GM19043 (cell line): Measurements from ENCODE around the gene ZNF860.

Experiments used
- ATAC-seq: cut with Tn5 transposase; IDR thresholded peaks from one replicate; pipeline ENCODE4 v1.9.1; 2021; ENCODE audit warnings: low read depth; ENCODE audit not compliant: unreplicated experiment

Gene ZNF860

DNA sequence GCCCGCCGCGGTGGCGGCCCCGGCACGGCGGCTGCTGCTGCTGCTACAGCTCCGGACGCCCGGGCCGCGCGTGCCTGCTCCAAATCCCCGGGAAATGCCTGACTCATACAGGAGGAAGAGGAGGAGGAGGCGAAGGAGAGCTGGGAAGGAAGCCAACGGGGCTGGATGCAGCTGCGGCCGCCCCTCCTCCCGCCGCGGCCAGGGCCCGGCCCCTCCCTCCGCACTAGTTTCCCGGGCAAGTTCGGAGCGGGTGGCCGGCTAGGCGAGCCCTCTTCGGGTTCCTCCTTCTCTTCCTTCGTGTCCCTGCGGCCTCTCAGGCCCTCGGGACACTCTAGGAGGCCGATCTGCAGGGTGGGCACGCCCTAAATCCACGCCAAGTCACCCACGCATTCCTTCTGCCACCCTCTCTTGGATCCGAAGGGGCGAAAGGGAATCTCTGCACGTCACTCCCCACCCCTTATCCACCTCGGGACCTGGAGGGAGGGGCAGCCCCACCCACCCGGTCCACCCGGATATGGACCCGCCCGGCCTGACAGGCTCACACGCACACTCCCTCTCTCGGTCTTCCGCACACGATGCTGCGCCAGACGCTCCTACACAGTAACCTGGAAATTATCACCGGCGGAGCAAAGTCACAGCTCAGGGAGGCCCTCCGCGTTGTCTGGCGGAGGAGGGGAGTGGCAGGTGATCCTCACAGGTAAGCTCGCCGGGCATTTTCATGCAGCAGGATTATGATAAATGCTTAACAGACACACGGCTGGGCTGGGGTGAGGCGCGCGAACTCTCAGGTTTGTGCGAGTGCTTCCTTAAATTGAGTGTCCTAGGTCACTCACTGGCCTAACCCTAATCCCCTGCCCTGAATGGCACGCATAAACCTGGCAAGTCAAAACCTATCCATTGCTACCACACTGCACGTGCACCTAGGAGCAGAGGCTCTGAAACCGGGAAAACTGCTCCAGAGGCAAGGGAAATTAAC, at the start of gene ZNF860, which contains the start of gene OSBPL10:
Gene ZNF860, plus strand, starts transcription at position 545 of the 976 bp plus-strand sequence. CDS start 7,330 bp downstream, outside the sequence.
Gene OSBPL10, minus strand, starts transcription at position 57 of the 976 bp plus-strand sequence. CDS start 83 bp downstream, outside the sequence.
- no peak for ATAC-seq

GRCh38 chr3:31932990-31933389, 48.6 kb upstream of the ZNF860 start:
- no peak for ATAC-seq

DNA sequence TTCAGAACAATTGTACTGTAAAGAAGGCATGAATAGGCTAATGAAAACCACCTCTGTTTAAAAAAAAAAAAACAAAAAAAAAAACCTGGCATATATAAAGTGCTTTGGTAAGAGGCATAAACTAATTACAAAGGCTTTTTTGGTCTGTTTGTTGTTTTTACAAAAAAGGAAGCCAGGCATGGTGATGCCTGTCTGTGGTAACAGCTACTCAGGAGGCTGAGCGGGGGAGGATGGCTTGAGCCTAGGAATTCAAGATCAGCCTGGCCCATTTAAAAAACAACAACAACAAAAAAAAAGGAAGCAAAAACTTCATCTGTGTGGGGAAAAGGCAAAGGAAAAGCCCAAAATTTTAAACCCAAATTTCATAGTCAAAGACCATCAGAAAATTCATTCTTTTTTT, 47.5 kb upstream of the ZNF860 start:
- ATAC-seq: no peak

DNA sequence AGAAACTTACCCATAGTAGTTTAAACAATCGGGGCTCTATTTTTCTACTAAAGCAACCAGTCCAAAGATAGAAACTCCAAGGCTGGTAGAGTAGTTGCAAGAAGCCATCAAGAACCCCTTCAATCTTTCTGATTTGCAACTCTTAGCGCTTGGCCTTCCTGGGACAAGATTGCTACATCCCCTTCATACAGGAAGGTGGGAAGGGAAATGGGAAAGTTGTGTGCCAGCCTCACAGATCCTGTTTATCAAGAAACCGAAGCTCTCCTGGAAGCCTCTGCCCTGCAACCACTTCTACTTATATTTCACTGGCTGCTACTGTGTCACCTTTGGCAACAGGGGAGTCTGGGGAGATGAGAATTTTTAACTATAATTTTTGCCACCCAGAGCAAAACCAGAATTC, 46.7 kb upstream of the ZNF860 start:
- no peak for ATAC-seq

GRCh38 chr3:31936420-31937060, 45.0 kb upstream of the ZNF860 start:
- ATAC-seq: no peak

GRCh38 chr3:31937225-31937624, 44.3 kb upstream of the ZNF860 start:
- ATAC-seq: no peak

- no peak for ATAC-seq
Observed at GRCh38 chr3:31942446-31942845, 39.1 kb upstream of the ZNF860 start.

DNA sequence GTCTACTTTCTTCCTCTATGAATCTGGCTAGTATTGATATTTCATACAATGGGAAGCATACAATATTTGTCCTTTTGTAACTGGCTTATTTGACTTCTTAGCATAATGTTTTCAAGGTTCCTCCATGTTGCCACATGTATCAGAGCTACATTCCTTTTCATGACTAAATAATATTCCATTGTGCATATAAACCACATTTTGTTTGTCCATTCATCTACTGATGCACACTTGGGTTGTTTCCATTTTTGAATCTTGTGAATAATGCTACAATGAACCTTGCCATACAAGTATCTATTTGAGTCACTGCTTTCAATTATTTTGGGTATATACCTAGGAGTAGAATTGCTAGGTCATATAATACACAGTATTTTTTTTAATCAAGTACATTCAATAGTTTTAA, 38.5 kb upstream of the ZNF860 start:
- ATAC-seq: no peak

DNA sequence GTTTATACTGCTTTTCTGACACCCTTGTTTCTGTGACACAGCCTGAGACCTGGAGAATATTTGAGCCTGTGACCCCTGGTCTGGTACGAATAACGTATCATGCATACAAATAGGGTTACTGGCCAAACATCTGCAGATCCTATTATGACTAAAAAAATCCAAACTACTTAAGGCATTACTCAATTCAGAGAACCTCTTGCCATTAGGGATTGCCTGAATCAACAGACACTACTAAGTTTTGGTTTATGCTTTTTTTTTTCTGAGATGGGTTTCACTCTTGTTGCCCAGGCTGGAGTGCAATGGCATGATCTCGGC, 35.9 kb upstream of the ZNF860 start:
- ATAC-seq: no peak

DNA sequence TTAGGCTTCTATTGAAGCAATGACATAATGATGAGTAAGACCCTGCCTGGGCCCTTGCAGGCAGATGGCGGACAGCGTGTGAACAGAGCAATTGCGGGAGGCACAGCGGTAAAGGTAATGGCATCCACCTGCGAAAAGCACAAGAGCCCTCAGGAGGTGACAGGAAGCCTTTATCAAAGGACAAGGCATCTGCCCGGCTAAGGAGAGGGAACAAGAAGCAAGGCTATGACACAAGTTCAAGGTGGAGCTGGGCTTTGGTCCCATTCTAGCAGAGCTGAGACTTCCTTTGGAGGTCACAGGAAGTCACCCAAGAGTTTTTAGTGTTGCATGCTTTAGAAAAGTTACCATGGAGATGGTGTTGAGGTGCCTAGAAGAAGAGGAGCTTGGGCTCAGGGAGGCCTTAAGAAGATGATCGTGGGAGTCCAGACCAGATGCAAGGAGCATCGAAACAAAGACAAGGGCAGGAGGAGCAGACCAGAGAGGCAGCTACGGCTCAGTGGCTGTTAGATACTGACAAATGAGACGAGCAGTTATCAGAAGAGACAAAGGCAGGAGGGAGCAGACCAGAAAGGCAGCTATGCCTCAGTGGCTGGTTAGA, 35.0 kb upstream of the ZNF860 start:
- ATAC-seq: no peak

GRCh38 chr3:31947162-31947561, 34.4 kb upstream of the ZNF860 start:
- ATAC-seq: no peak

DNA sequence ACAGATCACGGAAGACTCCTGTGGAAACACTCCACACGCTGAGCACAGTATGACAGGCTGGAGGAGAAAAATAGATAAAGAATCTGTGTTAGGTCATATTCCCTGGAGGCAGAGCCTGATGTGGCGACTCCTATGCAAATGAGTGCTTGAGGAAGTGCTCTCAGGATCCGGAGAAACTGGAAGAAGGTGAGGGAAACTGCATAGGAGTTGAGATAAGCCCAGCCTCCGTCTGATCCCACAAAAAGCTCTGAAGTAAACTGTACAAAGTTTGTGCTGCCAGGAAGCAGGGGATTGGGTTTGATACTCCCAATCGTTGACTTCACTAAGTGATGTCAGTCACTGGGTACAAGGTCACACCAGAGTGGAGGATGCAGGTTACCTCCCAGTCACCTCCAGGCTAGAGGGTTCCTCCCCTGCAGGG, 33.9 kb upstream of the ZNF860 start:
- ATAC-seq: no peak

GRCh38 chr3:31948280-31948679, 33.3 kb upstream of the ZNF860 start:
- ATAC-seq: no peak

GRCh38 chr3:31952205-31952604, 29.3 kb upstream of the ZNF860 start:
- ATAC-seq: peak; percentile 89

- ATAC-seq: no peak
Observed at GRCh38 chr3:31953091-31953490, 28.5 kb upstream of the ZNF860 start.

GRCh38 chr3:31953636-31954035, 27.9 kb upstream of the ZNF860 start:
- no peak for ATAC-seq

GRCh38 chr3:31955581-31955980, 26.0 kb upstream of the ZNF860 start:
- ATAC-seq: no peak

DNA sequence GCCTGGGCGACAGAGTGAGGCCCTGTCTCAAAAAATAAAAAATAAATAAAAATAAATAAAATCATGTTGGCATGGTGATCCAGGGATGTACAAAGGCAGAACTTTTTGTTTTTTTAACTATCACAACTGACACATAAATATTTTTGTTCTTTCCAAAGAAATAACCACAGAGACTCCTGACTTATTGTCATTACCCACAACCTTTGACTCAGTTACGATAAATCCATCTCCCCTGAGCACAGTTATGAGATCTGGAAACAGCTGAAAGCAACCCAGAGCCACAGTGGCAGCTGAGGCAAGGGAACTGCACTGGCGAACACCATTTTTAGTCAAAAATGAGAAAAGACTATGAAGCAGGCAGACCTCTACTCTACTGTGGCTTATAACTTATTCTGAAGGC, 24.4 kb upstream of the ZNF860 start:
- no peak for ATAC-seq

DNA sequence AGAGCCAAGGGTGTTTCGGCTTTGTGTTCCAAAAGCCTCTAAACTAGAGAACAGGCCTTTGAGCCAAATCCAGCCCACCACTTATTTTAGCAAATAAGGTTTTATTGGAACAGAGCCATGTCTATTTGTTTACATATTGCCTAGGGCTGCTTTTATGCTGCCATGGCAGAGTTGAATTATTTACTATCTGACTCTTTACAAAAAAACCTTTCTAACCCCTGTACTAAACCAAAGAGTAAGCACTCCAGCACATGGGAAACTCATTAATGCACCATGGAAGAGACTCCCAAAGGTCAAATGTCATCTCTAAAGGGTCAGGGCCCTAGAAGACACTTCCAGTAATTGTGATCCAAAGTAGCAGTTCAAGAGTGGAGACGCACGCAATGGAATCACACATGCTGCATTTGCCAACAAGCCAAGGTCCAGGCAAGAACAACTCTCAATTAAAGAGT, 22.8 kb upstream of the ZNF860 start:
- ATAC-seq: no peak

DNA sequence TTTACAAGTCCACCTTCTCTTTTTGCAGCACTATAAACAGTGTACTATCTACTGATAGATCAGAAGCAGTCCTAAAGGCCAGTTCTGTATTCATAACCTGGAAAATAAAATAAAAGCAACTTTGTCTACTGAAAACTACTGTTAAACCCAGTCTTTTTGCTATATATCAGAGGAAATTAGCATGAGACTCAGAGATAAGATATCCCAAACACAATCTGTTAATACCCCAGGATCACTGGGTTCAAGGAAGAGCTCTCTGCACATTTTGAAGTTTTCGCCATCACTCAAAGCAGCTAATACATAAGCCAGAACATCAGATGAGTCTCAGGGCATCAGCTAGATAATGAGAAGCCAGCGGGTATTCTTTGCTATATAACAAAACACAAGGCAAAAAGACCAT, 22.3 kb upstream of the ZNF860 start:
- no peak for ATAC-seq
